Neural cell (in vitro differentiated cells): ENCODE results near the gene WDR59. TPM values are rescaled to one million over a fixed set of nuclear protein-coding genes. Genes with fewer than 3 reads are reported as not detected.

Experiments
- H2AFZ ChIP-seq: fragments of 200-600, 300-800 bp; sonication (generic), shearing (Covaris generic); 2 replicates; pipeline ENCODE4 v1.6.0; 2014; ENCODE audit warnings: low read depth, mild to moderate bottlenecking, antibody characterized with exemption, low read length, moderate library complexity
- H3F3A ChIP-seq: fragments of 200-600 bp; shearing (Covaris generic); 2 replicates; pipeline ENCODE4 v1.6.1; 2016; ENCODE audit warnings: mild to moderate bottlenecking, moderate library complexity, mixed read lengths, antibody characterized with exemption, low read length; ENCODE audit not compliant: insufficient read depth, poor library complexity, severe bottlenecking
- H3K27ac ChIP-seq: fragments of 200-600, 300-800 bp; sonication (generic), shearing (Covaris generic); 2 replicates; pipeline ENCODE4 v1.5.1; 2014; ENCODE audit warnings: mild to moderate bottlenecking, low read length, moderate library complexity
- H3K27me3 ChIP-seq: fragments of 300-800, 200-600 bp; sonication (generic), shearing (Covaris generic); 2 replicates; pipeline ENCODE4 v1.6.0; 2014; ENCODE audit warnings: mild to moderate bottlenecking, low read depth, low read length, moderate library complexity; ENCODE audit not compliant: insufficient read depth
- H3K36me3 ChIP-seq: fragments of 300-800, 200-600 bp; sonication (generic), shearing (Covaris generic); 2 replicates; pipeline ENCODE4 v1.5.1; 2014; ENCODE audit warnings: mild to moderate bottlenecking, antibody characterized with exemption, low read length, moderate library complexity; ENCODE audit not compliant: insufficient read depth
- H3K4me2 ChIP-seq: fragments of 300-800, 200-600 bp; sonication (generic), shearing (Covaris generic); 2 replicates; pipeline ENCODE4 v1.6.0; 2014; ENCODE audit warnings: mild to moderate bottlenecking, low read length
- H3K4me3 ChIP-seq: fragments of 300-800, 200-600 bp; sonication (generic), shearing (Covaris generic); 2 replicates; pipeline ENCODE4 v1.5.1; 2014; ENCODE audit warnings: mild to moderate bottlenecking, low read length, moderate library complexity
- H3K79me2 ChIP-seq: fragments of 200-600 bp; shearing (Covaris generic); replicated peaks from 2 replicates; pipeline ENCODE4 v1.6.0; 2014; ENCODE audit warnings: mild to moderate bottlenecking, low read length, moderate library complexity; ENCODE audit not compliant: insufficient read depth
- H3K9ac ChIP-seq: fragments of 300-800, 200-600 bp; sonication (generic), shearing (Covaris generic); 2 replicates; pipeline ENCODE4 v1.6.1; 2016; ENCODE audit warnings: mild to moderate bottlenecking, low read length, mixed read lengths
- H3K9me2 ChIP-seq: fragments of 200-600 bp; shearing (Covaris generic); 2 replicates; pipeline ENCODE4 v1.6.1; 2016; ENCODE audit warnings: mild to moderate bottlenecking, low read length, mixed read lengths; ENCODE audit not compliant: insufficient read depth
- H3K9me3 ChIP-seq: fragments of 200-600, 300-800 bp; sonication (generic), shearing (Covaris generic); 2 replicates; pipeline ENCODE4 v1.6.1; 2016; ENCODE audit warnings: mild to moderate bottlenecking, mixed run types, low read length, moderate library complexity, mixed read lengths
- H4K20me1 ChIP-seq: fragments of 200-600 bp; shearing (Covaris generic); 2 replicates; pipeline ENCODE4 v1.6.1; 2016; ENCODE audit warnings: mild to moderate bottlenecking, mixed run types; ENCODE audit not compliant: insufficient read depth
- CTCF ChIP-seq: fragments of 450-650 bp; IDR thresholded peaks from 2 replicates; pipeline ENCODE4 v1.5.1; 2014; ENCODE audit warnings: antibody characterized with exemption, mild to moderate bottlenecking, moderate library complexity; ENCODE audit not compliant: poor library complexity, severe bottlenecking
- EP300 ChIP-seq: fragments of 450-650 bp; conservative IDR thresholded peaks from 2 replicates; pipeline ENCODE4 v1.6.1; 2014; ENCODE audit warnings: antibody characterized with exemption, mild to moderate bottlenecking, moderate library complexity; ENCODE audit not compliant: poor library complexity, severe bottlenecking
- EZH2 ChIP-seq: fragments of 200-600, 300-800 bp; shearing (Covaris generic), sonication (generic); IDR thresholded peaks from 2 replicates; pipeline ENCODE4 v1.6.1; 2014; ENCODE audit warnings: antibody characterized with exemption, low read length, borderline replicate concordance, mild to moderate bottlenecking; ENCODE audit not compliant: insufficient read depth, poor library complexity, severe bottlenecking
- MXI1 ChIP-seq: fragments of 450-650 bp; conservative IDR thresholded peaks from 2 replicates; pipeline ENCODE4 v1.6.1; 2014; ENCODE audit warnings: antibody characterized with exemption, mild to moderate bottlenecking; ENCODE audit not compliant: poor library complexity, severe bottlenecking
- POLR2AphosphoS5 ChIP-seq: IDR thresholded peaks from 2 replicates; pipeline ENCODE4 v1.6.1; 2012
- RAD21 ChIP-seq: fragments of 450-650 bp; conservative IDR thresholded peaks from 2 replicates; pipeline ENCODE4 v1.6.1; 2014; ENCODE audit warnings: antibody characterized with exemption, mild to moderate bottlenecking, moderate library complexity
- REST ChIP-seq: IDR thresholded peaks from 2 replicates; pipeline ENCODE4 v1.6.1; 2012; ENCODE audit warnings: borderline replicate concordance
- SMC3 ChIP-seq: fragments of 450-650 bp; conservative IDR thresholded peaks from 2 replicates; pipeline ENCODE4 v1.6.1; 2014; ENCODE audit warnings: antibody characterized with exemption, mild to moderate bottlenecking, moderate library complexity; ENCODE audit not compliant: poor library complexity
- TAF1 ChIP-seq: IDR thresholded peaks from 2 replicates; pipeline ENCODE4 v1.6.1; 2012; ENCODE audit warnings: low read depth
- polyA plus RNA-seq: library from polyadenylated mRNA; depleted of rRNA; stranded (reverse); fragments of >200 nt; gene quantifications from 2 replicates; pipeline ENCODE4 v1.2.3, GENCODE V29; 2014

WDR59 gene
- polyA plus RNA-seq, 1 donor from 2014 or later, result 20.3 TPM

GRCh38 chr16:74936902-74937560 is 47.9 kb downstream of the WDR59 start:
- no peak overlapping the region for H3K4me2 ChIP-seq
- no peak overlapping the region for H3K4me3 ChIP-seq
- no peaks in the 10 kb centered on the region for H3F3A ChIP-seq
- H4K20me1 ChIP-seq, result no peaks in the 10 kb centered on the region
- TF ChIP-seq EZH2 (no peak), POLR2AphosphoS5 (no peak), RAD21 (no peak)
- H3K36me3 ChIP-seq, result peaks cover 4% of the 10 kb centered on the region
- no peaks in the 10 kb centered on the region for H3K9me2 ChIP-seq
- H3K79me2 ChIP-seq, result no peaks in the 10 kb centered on the region
- H2AFZ ChIP-seq, result no peak overlapping the region
- H3K27me3 ChIP-seq, result no peaks in the 10 kb centered on the region
- no peaks in the 10 kb centered on the region for H3K9me3 ChIP-seq
- no peak overlapping the region for H3K27ac ChIP-seq
- no peak overlapping the region for H3K9ac ChIP-seq

- Histone ChIP-seq H3K79me2 (no peaks in the 10 kb centered on the region), H3K9ac (no peak overlapping the region), H3F3A (no peaks in the 10 kb centered on the region), H3K4me3 (no peak overlapping the region), H2AFZ (no peak overlapping the region), H3K27ac (no peak overlapping the region), H3K4me2 (no peak overlapping the region), H3K9me3 (no peaks in the 10 kb centered on the region), H3K36me3 (no peaks in the 10 kb centered on the region), H3K27me3 (no peaks in the 10 kb centered on the region), H3K9me2 (no peaks in the 10 kb centered on the region), H4K20me1 (no peaks in the 10 kb centered on the region)
- TF ChIP-seq CTCF (no peak), POLR2AphosphoS5 (no peak), REST (no peak), MXI1 (no peak), EP300 (no peak), TAF1 (no peak), SMC3 (no peak), EZH2 (no peak), RAD21 (no peak)
Measured at GRCh38 chr16:74931445-74931844, 53.5 kb downstream of the WDR59 start.
